SHP77 (cell line): ENCODE results near the gene YEATS2.

Experiments used
- DNase-seq, 2 experiments: peaks; one replicate each; lab custom pipeline; 2025; lab: John Stamatoyannopoulos, UW

Gene YEATS2

DNA sequence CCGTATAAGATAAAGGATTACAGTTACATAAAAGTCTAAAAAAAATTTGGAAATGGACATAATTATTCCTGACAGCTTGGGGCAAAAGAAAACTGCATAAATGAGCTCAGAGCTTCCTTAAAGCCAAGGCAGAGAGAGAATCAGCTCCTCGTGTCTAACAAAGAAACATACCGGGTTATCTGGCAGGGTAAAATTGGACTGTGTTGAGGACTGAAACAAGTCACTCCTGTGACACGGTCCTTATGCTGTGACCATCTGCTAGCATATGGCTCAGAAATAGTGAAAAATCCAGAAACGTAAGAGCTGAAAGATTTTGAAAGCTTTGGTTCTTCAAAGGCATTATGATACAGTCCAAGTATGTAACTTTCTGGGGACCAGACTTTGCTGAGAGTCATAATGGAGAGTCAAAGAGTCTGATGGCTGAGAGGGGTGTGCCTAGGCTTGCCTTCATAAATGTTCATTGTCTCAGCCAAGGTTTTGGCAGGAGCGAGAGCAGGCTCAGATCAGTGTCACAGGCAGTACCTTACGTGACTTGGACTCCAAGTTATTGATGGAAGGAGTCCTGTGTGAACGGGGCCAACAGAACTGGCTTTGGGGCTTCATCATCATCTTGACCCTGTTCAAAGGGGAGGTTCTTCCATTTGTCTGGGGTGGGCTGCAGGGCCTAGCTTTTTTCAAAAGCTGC, 115.3 kb downstream of the YEATS2 start:
- DNase-seq: no peak

DNA sequence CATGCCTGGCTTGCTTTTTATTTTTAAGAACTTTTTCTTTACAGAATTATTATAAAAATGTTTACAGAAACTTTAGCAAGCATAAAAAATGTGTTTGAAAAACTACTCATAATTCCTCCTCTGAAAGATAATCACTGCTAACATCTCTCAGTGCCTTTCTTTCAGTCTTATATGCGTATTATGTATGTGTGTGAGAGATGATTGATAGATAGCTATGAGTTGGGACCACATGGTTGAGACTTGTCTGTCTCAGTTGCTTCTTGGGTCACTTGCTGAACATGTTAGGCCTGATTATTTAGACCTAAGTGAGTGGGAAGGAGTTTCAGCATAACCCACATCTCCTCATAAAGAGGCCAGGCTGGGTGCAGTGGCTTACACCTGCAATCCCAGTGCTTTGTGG, 116.6 kb downstream of the YEATS2 start:
- no peak for DNase-seq

GRCh38 chr3:183815563-183815940, 118.0 kb downstream of the YEATS2 start:
- DNase-seq: no peak

DNA sequence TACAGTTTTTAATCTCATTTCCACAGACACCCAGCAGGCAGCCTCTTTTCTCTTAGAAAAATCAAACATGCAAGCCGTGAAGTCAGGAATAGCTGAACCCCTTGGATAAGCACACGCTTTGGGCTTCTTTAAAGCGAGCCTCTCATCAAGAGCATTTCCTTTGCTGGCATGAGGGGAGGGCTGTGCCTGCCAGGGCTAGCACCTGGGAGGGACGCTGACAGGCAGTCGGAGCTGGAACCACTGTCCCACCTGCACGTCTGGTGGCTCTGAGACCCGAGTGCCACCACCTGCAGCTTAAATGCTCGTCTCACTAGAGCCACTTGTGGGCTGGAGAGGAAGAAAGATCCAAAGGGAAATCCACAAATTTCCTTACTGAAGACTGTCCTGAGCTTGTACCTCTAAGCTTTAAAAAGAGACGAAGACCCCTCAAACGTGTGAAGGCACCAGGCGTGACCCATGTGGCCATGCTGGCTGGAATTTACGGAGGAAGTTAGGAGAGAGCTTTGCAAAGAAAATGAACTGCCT, 118.4 kb downstream of the YEATS2 start:
- peak in 1 of 2 experiments; percentile 52 for DNase-seq

- no peak for DNase-seq
Measured at GRCh38 chr3:183816681-183817510, 119.3 kb downstream of the YEATS2 start.

DNA sequence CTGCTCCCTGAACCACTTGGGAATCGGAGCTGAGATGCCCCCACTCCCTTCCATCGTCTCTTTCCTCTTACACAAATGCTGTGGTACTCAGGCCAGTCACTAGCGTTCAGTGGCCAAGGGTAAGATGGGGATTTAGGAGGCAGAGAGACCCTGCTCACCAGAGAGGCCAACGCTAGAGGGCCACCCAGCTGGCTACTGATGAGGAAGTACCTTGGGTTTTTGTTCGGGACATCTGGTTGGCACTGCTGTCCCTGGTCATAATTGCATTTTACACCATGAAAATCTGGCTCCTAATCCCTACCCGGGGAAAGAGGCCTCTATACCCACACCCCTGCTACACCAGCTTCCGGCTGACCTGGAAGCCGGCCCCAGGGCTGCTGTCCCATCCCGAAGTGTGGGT, 120.0 kb downstream of the YEATS2 start:
- no peak for DNase-seq

DNA sequence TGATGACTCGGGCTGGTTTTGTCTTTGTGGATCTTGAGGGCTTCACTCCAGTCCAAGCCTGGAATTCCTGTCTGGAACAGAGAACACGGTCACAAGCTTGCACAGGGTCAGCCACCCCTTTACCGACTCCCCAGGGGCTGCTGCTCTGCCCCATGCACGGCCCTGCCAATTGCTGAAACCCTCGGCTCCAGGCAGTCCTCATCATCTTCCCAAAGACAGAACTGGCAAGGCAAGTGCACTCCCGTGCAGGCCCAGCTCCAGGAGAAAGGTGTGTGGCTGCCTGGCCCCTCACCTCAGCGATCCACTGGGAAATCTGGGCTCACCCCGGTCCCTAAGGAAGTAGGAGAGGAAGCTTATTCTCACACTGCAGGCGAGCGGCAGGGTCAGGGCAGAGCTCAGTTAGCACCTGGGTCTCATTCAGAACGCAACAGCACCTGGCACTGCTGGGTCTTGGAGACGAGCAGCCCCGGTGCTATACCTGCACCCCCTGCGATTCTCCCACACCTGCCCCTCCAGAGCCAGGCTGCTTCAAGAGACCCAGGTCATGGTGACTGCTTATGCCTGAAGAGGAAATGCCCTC, 120.5 kb downstream of the YEATS2 start:
- no peak for DNase-seq

GRCh38 chr3:183818706-183819624, 121.4 kb downstream of the YEATS2 start:
- no peak for DNase-seq

DNA sequence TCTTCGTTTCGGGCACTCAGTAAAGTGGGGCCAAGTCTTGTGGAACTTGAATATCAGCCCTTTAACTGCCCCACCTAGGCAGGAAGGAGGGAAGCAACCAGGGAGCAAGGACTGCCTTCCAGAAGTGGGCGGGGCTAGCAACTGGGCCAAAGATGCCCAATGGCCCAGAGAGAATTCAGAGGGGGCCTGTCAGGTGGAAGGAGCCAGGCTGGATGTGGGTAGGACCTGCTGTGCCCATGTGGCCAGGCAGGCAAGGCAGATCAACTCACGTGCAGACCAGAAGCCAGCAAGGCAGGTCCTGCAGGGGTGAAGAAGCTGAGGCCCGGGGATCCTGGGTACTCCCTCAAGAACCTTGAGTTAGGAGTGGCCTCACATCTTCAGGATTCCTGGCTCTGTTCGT, 122.2 kb downstream of the YEATS2 start:
- DNase-seq: no peak

- DNase-seq: no peak
Measured at GRCh38 chr3:183822631-183823030, 125.0 kb downstream of the YEATS2 start.

- DNase-seq: peak; percentile 16 to 38
Measured at GRCh38 chr3:183823963-183824362, 126.4 kb downstream of the YEATS2 start.

DNA sequence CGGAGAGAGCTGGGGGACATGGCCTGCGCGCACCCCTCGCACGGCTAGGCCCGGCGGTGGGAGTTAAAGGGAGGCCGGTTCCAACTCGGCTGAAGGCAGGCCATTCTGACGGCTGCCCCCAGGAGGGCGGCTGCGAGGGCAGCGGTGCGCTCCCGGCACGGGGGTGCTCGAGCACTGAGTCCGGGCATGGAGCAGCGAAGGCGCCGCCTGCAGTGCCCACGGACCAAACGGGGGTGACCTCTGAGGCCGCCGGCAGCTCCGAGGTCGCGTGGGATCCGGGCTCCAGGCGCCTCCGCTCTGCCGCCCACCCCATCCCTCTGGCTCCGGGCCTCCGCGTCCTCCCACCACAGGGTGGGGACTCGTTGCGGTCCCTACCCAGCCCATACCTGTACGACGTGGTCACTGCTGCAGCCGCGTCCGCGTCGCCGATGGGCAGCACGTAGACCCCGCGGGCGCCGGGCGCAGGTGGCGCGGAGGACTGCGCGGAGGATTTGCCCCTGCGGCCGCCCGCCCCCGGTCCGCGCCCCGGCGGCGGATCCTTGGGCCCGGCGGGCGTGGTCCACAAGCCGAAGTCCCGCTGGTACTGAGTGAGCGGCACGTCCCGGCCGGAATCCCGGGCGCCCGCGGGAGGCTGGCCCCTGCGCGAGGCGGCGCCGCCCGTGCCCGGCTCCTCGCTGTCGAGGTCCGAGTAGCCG, 127.3 kb downstream of the YEATS2 start:
- DNase-seq: no peak

- peak; percentile 59 to 81 for DNase-seq
Measured at GRCh38 chr3:183825456-183826161, 128.0 kb downstream of the YEATS2 start, which contains the start of gene MAP6D1. Gene MAP6D1, minus strand, starts transcription at chr3:183825577. Its CDS starts 30 bp downstream, at chr3:183825547.

DNA sequence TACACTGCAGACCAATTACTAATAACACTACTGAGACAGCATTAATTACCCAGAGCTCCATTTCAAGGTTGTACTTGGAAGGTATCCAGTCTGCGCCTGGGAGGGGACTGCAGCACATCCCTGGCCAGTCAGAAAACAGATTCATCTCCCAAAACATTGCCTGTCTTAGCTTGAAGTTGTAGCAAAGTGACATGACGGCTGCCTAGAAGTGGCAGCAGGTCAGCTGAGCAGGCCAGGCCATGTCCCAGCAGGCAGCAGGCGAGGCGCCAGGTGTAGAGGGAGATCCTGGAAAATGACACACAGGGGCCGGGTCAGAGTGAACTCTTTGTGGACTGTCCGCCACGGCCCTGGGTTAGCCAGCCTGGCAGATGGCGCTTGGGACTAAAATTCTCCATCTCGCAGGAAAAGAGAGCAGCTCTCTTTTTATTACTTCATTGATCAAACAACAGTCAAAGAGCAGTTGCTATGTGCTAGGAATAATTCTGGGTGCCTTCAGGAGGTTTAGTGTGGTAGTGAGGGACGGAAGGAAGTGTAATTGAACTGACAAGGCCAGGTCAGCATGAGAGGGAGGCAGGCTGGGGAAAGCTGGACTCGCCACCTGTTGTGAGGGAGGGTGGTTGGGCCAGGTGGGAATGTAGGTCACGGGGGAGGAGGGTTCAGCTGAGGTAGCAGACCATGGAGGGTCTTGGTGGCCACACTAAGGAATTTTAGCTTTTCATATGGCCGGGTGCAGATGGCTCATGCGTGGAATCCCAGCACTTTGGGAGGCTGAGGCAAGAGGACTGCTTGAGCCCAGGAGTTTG, 129.1 kb downstream of the YEATS2 start:
- peak; percentile 36 to 61 for DNase-seq

DNA sequence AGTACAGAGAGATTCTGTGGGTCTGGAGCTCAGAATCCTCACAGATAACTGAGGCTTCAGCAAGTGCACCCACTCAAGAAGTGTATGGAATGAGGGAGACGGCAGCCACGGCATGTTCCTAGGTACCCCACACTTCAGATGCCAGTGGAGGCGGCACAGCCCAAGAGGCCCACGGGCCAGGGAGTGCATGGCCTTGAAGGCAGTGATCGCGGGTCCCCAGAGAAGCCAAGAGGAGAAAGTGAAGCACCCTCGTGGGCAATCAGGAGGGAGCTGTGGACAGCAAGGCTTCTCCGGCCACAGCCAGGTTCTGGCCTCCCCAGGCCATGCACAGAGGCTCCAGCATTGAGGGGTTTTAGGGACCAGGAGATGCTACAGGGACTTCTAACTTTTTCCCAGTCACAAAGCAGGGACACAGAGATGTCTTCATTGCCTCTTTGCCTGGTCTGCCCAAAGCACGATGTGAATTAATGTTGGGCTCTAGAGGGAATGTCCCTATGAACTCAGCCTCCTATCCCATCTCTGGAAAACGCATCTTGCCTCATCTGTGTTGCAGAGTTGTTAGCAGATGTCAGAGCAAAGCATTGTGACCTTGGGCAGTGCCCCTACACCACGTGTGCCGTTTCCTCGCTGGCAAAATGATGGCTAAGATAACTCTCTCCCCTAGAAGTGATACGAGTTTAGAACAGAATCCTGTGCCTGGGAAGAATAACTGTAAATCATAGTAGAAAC, 130.4 kb downstream of the YEATS2 start:
- DNase-seq: no peak

GRCh38 chr3:183828538-183828870, 130.9 kb downstream of the YEATS2 start:
- no peak for DNase-seq

- DNase-seq: no peak
Measured at GRCh38 chr3:183829466-183829865, 131.9 kb downstream of the YEATS2 start.

- no peak for DNase-seq
Measured at GRCh38 chr3:183830187-183830586, 132.6 kb downstream of the YEATS2 start.

DNA sequence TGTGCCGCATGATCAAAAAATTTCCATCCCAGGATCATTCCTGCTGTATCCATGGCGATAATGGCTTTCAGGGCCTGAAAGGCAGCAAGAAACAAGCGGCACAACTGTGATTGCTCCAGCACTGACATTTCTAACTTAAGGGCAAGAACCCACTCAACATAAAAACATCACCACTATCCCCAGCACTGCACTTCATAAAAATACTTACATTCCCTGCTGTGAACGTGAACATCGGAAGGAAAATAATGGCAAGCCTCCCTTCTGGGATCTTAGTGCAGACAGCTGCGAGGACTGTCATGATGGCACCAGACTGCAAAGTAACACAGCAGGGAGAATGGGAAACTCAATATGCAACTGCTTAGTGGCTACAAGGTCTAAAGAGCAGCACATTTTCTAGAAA, 135.9 kb downstream of the YEATS2 start:
- no peak for DNase-seq
